ENCODE data around the gene CDC5L. TPM values are rescaled to one million over a fixed set of nuclear protein-coding genes. Genes with fewer than 3 reads are reported as not detected.

The CDC5L gene
- total RNA-seq, 1 experiment from 2014 or later = 24.6 TPM

DNA sequence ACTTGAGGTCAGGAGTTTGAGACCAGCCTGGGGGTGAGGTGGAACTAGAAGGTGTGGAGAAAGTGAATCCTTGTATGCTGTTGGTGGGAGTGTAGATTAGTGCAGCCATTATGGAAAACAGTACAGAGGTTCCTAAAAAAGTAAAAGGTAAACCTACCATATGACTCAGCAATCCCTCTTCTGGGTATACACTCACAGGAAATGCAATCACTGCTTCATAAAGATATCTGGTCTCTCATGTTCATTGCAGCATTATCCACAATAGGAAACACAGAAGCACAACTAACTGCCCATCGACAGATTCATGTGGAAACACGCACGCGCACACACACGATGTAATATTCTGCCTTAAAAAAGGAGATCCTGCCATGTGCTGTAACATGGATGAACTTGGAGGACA, 66.7 kb downstream of the CDC5L start:
- H2AFZ ChIP-seq (ENCODE audit: low read depth, low read length, poor library complexity, severe bottlenecking) = no peak overlapping the region
- H3K27me3 ChIP-seq (ENCODE audit: insufficient read depth, low read length) = no peaks in the 10 kb centered on the region
- peaks cover 8 to 15% of the 10 kb centered on the region in 2 experiments; a peak in 3 of 4 replicates for H3K4me1 ChIP-seq (ENCODE audit: control insufficient read depth in 1 of 2, insufficient read depth in 2 of 2, low read length in 2 of 2)
- H3K4me3 ChIP-seq (replicated peaks in 1 of 2; ENCODE audit: low read depth in 1 of 2, low read length in 2 of 2) = no peak overlapping the region
- H3K79me2 ChIP-seq (ENCODE audit: insufficient read depth, low read length) = no peaks in the 10 kb centered on the region
- ChIA-PET RAD21 (ENCODE audit: low non-redundant PET in 1 of 2, low total read pairs in 2 of 2, uncharacterized antibody in 2 of 2, unreplicated experiment in 2 of 2) (no interaction called here), POLR2A (no interaction called here), CTCF (interaction anchor here (0.7 to 1.4 kb wide), 2 partner anchors 13 to 16 kb away, joined by 3 to 7 read pairs; no protein-coding TSS in a partner anchor)
- intact Hi-C loops (cut with micrococcal nuclease) = no loop called here
- BruUV-seq (replicated peaks) = no TSS peak
- H3K9ac ChIP-seq (ENCODE audit: low read length) = no peak overlapping the region; the same call in 1 of the 2 replicates
- H3K27ac ChIP-seq (ENCODE audit: low read depth, low read length) = no peak overlapping the region
- no peaks in the 10 kb centered on the region for H4K20me1 ChIP-seq (ENCODE audit: insufficient read depth)
- H3K9me3 ChIP-seq (ENCODE audit: control insufficient read depth in 1 of 2, insufficient read depth in 1 of 2, low read depth in 1 of 2, low read length in 2 of 2) = no peaks in the 10 kb centered on the region
- TF ChIP-seq, protein P1, sequence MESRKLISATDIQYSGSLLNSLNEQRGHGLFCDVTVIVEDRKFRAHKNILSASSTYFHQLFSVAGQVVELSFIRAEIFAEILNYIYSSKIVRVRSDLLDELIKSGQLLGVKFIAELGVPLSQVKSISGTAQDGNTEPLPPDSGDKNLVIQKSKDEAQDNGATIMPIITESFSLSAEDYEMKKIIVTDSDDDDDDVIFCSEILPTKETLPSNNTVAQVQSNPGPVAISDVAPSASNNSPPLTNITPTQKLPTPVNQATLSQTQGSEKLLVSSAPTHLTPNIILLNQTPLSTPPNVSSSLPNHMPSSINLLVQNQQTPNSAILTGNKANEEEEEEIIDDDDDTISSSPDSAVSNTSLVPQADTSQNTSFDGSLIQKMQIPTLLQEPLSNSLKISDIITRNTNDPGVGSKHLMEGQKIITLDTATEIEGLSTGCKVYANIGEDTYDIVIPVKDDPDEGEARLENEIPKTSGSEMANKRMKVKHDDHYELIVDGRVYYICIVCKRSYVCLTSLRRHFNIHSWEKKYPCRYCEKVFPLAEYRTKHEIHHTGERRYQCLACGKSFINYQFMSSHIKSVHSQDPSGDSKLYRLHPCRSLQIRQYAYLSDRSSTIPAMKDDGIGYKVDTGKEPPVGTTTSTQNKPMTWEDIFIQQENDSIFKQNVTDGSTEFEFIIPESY (IDR thresholded peaks at IDR 0.05; ENCODE audit: extremely low read depth, insufficient replicate concordance, low read length) = no peak
- no peak for TF ChIP-seq POLR2AphosphoS5 (IDR thresholded peaks at IDR 0.05; ENCODE audit: low read depth, low read length)
- TF ChIP-seq, protein P2, sequence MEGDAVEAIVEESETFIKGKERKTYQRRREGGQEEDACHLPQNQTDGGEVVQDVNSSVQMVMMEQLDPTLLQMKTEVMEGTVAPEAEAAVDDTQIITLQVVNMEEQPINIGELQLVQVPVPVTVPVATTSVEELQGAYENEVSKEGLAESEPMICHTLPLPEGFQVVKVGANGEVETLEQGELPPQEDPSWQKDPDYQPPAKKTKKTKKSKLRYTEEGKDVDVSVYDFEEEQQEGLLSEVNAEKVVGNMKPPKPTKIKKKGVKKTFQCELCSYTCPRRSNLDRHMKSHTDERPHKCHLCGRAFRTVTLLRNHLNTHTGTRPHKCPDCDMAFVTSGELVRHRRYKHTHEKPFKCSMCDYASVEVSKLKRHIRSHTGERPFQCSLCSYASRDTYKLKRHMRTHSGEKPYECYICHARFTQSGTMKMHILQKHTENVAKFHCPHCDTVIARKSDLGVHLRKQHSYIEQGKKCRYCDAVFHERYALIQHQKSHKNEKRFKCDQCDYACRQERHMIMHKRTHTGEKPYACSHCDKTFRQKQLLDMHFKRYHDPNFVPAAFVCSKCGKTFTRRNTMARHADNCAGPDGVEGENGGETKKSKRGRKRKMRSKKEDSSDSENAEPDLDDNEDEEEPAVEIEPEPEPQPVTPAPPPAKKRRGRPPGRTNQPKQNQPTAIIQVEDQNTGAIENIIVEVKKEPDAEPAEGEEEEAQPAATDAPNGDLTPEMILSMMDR (IDR thresholded peaks at IDR 0.05 in 2 of 3, conservative IDR thresholded peaks at IDR 0.05 in 1 of 3; ENCODE audit: borderline replicate concordance in 1 of 3, insufficient read depth in 1 of 3, low read depth in 2 of 3, low read length in 2 of 3) = no peak
- H3K9me2 ChIP-seq (ENCODE audit: insufficient read depth) = no peaks in the 10 kb centered on the region
- ATAC-seq (no peak), DNase-seq (ENCODE audit: low read depth, low spot score) (no peak)
- H3K36me3 ChIP-seq (ENCODE audit: control insufficient read depth in 1 of 2, insufficient read depth in 2 of 2, low read length in 2 of 2) = peaks cover 0 to 5% of the 10 kb centered on the region in 2 experiments; a peak in 2 of 4 replicates
- no peak overlapping the region for H3K4me2 ChIP-seq (ENCODE audit: low read length)
